Natural killer cell (primary cell): Measurements from ENCODE around the gene ZFYVE27. TPM values are rescaled to one million over a fixed set of nuclear protein-coding genes. Genes with fewer than 3 reads are reported as not detected.

Source experiments
- ATAC-seq, 3 donors: fragments of 150-1000 bp in 2 of 3; fragments of 200-7000 bp in 1 of 3; cut with Tn5 transposase; 1 replicate in 1 of 3; 2 replicates in 2 of 3; pipeline ENCODE4 v1.10.0; 2021; ENCODE audit warnings: mild to moderate bottlenecking in 2 of 3, moderate library complexity in 2 of 3
- DNase-seq, 2 donors: peaks; one replicate each; pipeline versions ENCODE4 v3.0.0 to v3.0.0-alpha.2; 2013 to 2021; ENCODE audit warnings: mixed read lengths in 1 of 2
- H3K27ac ChIP-seq: one replicate; pipeline ENCODE4 v1.5.1; 2013; ENCODE audit warnings: mild to moderate bottlenecking, low read length
- H3K27me3 ChIP-seq: one replicate; pipeline ENCODE4 v1.6.1; 2013; ENCODE audit warnings: low read length; ENCODE audit not compliant: control insufficient read depth, insufficient read depth
- H3K36me3 ChIP-seq: one replicate; pipeline ENCODE4 v1.6.1; 2013; ENCODE audit warnings: low read length; ENCODE audit not compliant: control insufficient read depth, insufficient read depth
- H3K4me1 ChIP-seq: one replicate; pipeline ENCODE4 v1.6.1; 2013; ENCODE audit warnings: low read length; ENCODE audit not compliant: control insufficient read depth, insufficient read depth
- H3K4me3 ChIP-seq: one replicate; pipeline ENCODE4 v1.5.1; 2013; ENCODE audit warnings: low read length
- H3K9me3 ChIP-seq: one replicate; pipeline ENCODE4 v1.6.1; 2013; ENCODE audit warnings: low read length; ENCODE audit not compliant: control insufficient read depth, insufficient read depth
- H3K27ac Mint-ChIP-seq, 2 donors: one replicate each; pipeline ENCODE4 v1.8.0; 2022; ENCODE audit warnings: mild to moderate bottlenecking in 2 of 2, mixed read lengths in 2 of 2, moderate library complexity in 1 of 2
- H3K27me3 Mint-ChIP-seq, 2 donors: one replicate each; pipeline ENCODE4 v1.8.0; 2022; ENCODE audit warnings: low read depth in 2 of 2, mixed read lengths in 2 of 2
- H3K36me3 Mint-ChIP-seq: one replicate; pipeline ENCODE4 v1.8.0; 2022; ENCODE audit warnings: mixed read lengths
- H3K4me1 Mint-ChIP-seq, 2 donors: one replicate each; pipeline ENCODE4 v1.8.0; 2022; ENCODE audit warnings: mixed read lengths in 2 of 2
- H3K4me3 Mint-ChIP-seq: one replicate; pipeline ENCODE4 v1.8.0; 2022; ENCODE audit warnings: mild to moderate bottlenecking, moderate library complexity, mixed read lengths
- H3K9me3 Mint-ChIP-seq, 2 donors: one replicate each; pipeline ENCODE4 v1.8.0; 2022; ENCODE audit warnings: mixed read lengths in 2 of 2
- WGBS: methylation state at CpG from one replicate; pipeline ENCODE4 v1.1.7; 2013; ENCODE audit warnings: missing lambda C conversion rate; ENCODE audit not compliant: insufficient coverage; 5-methylcytosine and 5-hydroxymethylcytosine counted together
- intact Hi-C: fragments of 100-400 bp; cut with micrococcal nuclease; formaldehyde crosslinking; loops from one replicate; pipeline ENCODE4 v1.14.2; 2022
- total RNA-seq, 4 donors: library from RNA; stranded (reverse); fragments of 120-200 nt in 1 of 4; gene quantifications; one replicate each; pipeline versions ENCODE4 v1.2.3 to v1.2.4, GENCODE V29; 2013 to 2022
- TF ChIP-seq, protein P1 (sequence below): fragments of 200-600 bp; IDR thresholded peaks from one replicate; pipeline ENCODE4 v1.8.0; 2022; ENCODE audit warnings: antibody characterized with exemption

The ZFYVE27 gene
- total RNA-seq, 3 donors from 2014 or later (not counting 1 experiment from before 2014, with no cell fraction given): 63.0 to 82.8 (median 76.4) TPM

DNA sequence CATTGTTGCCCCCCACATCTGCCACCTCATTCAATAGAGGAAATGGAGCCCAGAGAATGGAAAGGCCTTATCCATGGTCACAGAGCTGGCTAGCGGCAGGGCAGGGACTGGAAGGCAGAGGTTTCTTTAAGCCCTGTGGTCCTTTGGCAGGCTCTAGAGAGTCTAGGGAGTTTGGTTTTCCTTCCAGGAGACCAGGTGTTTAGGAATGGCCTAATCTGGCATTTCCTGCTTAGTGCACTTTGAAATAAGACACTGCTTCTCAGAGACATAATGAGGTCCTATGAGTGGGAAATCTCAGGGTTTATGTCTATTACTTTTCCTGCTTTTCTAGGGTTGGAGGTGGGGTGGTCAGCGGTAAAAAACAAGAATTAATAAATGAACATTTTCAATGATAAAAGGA is 17.3 kb upstream of the ZFYVE27 start:
- H3K27me3 Mint-ChIP-seq: peaks cover 17 to 22% of the 10 kb centered on the region in 2 donors
- DNase-seq (no peak), ATAC-seq (no peak)
- intact Hi-C loops: no loop called here
- 97% methylated on average over 2 of the region's 2 CpGs for WGBS
- H3K36me3 Mint-ChIP-seq: no peaks in the 10 kb centered on the region
- Histone ChIP-seq H3K4me3 (no peak overlapping the region), H3K36me3 (no peaks in the 10 kb centered on the region), H3K27ac (no peak overlapping the region), H3K4me1 (peaks cover 3% of the 10 kb centered on the region), H3K9me3 (no peaks in the 10 kb centered on the region), H3K27me3 (no peaks in the 10 kb centered on the region)
- H3K4me1 Mint-ChIP-seq: peaks cover 0 to 9% of the 10 kb centered on the region in 2 donors
- no peaks in the 10 kb centered on the region for H3K9me3 Mint-ChIP-seq
- no peak overlapping the region for H3K27ac Mint-ChIP-seq
- no peak overlapping the region for H3K4me3 Mint-ChIP-seq
- TF ChIP-seq, protein P1, sequence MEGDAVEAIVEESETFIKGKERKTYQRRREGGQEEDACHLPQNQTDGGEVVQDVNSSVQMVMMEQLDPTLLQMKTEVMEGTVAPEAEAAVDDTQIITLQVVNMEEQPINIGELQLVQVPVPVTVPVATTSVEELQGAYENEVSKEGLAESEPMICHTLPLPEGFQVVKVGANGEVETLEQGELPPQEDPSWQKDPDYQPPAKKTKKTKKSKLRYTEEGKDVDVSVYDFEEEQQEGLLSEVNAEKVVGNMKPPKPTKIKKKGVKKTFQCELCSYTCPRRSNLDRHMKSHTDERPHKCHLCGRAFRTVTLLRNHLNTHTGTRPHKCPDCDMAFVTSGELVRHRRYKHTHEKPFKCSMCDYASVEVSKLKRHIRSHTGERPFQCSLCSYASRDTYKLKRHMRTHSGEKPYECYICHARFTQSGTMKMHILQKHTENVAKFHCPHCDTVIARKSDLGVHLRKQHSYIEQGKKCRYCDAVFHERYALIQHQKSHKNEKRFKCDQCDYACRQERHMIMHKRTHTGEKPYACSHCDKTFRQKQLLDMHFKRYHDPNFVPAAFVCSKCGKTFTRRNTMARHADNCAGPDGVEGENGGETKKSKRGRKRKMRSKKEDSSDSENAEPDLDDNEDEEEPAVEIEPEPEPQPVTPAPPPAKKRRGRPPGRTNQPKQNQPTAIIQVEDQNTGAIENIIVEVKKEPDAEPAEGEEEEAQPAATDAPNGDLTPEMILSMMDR: no peak

DNA sequence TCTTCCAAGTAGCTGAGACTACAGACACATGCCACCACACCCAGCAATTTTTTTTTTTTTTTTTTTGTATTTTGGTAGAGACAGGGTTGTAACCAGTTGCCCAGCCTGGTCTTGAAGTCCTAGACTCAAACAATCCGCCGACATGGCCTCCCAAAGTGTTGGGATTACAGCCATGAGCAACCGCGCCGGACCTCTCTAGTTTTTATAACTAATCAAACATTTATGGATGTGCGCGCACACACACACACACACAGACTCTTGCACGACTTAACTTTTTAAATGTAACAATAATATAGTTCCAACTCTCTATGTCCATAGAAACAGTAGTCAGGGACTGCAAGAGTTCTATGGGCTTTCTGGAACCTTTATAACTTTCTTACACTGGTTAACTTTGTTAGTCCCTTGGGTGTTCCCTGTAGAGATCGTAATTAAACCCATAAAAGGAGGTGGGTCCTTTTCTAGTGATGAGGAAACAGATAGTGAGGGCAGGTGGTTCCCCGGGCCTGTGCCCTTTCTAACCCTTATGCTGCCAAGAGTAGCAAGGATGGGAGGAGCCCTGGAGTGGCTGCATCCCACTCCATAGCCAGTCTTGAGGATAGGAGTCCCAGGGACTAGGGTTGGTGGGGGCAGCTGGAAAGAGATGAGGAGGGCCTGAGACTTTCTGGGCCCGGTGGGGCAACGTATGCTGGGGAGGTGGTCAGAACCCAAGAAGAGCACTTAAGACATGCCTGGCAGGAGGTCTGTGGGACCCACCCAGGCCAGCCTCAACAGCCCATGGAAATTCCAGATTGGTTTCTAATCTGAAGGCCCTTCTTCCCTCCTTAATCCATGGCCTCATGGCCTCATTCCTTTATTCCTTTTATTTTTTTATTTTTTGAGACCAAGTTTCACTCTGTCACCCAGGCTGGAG is 14.8 kb upstream of the ZFYVE27 start:
- Mint-ChIP-seq H3K27ac (no peak overlapping the region), H3K27me3 (peaks cover 19 to 20% of the 10 kb centered on the region in 2 donors), H3K4me3 (no peak overlapping the region), H3K9me3 (no peaks in the 10 kb centered on the region), H3K36me3 (no peaks in the 10 kb centered on the region), H3K4me1 (peaks cover 0 to 5% of the 10 kb centered on the region in 2 donors)
- no peaks in the 10 kb centered on the region for H3K27me3 ChIP-seq
- TF ChIP-seq, protein P1: no peak
- no peaks in the 10 kb centered on the region for H3K9me3 ChIP-seq
- intact Hi-C loops: no loop called here
- no peaks in the 10 kb centered on the region for H3K36me3 ChIP-seq
- H3K27ac ChIP-seq: no peak overlapping the region
- ATAC-seq (no peak), DNase-seq (no peak)
- whole genome bisulfite sequencing: 90% methylated on average over 12 of the region's 12 CpGs
- H3K4me3 ChIP-seq: no peak overlapping the region
- no peaks in the 10 kb centered on the region for H3K4me1 ChIP-seq

DNA sequence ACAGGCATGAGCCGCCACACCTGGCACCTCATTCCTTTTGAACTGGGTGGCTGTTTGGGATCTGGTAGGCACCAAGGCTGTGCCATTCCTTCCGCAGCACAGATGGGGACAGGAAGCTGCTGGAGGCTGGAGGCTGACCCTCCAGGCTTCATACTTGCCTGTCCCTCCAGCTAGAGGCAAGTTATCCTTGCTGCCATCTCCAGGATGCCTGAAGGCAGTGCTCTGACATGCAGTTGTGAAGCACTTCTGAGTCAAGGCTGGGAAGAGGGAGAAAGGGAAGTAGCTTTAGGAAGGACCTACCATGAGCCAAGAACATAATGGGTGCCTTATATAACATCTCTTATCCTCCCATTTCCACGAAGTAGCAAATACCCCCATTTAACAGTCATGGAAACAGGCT is 13.9 kb upstream of the ZFYVE27 start:
- Histone ChIP-seq H3K27me3 (no peaks in the 10 kb centered on the region), H3K4me3 (no peak overlapping the region), H3K27ac (no peak overlapping the region), H3K36me3 (no peaks in the 10 kb centered on the region), H3K4me1 (no peaks in the 10 kb centered on the region), H3K9me3 (no peaks in the 10 kb centered on the region)
- Mint-ChIP-seq H3K9me3 (no peaks in the 10 kb centered on the region), H3K4me1 (peaks cover 0 to 3% of the 10 kb centered on the region in 2 donors), H3K27ac (no peak overlapping the region), H3K36me3 (no peaks in the 10 kb centered on the region), H3K4me3 (no peak overlapping the region), H3K27me3 (peaks cover 14 to 19% of the 10 kb centered on the region in 2 donors)
- DNase-seq (no peak), ATAC-seq (no peak)
- 75% methylated on average over 3 of the region's 3 CpGs for WGBS
- intact Hi-C loops: no loop called here
- TF ChIP-seq, protein P1: no peak
